DOHH2 (cell line): ENCODE measurements around the gene PTPN4.

Experiments
- H3F3A ChIP-seq: fragments of 200-600 bp; sonication (generic), shearing (Covaris generic); 2 replicates; pipeline ENCODE4 v1.6.0; 2016; ENCODE audit warnings: antibody characterized with exemption, mild to moderate bottlenecking; ENCODE audit not compliant: control insufficient read depth, insufficient read depth
- H3K27ac ChIP-seq: fragments of 200-600 bp; sonication (generic); 2 replicates; pipeline ENCODE4 v1.5.1; 2014; ENCODE audit warnings: low read depth, mild to moderate bottlenecking, low read length, moderate library complexity
- H3K27me3 ChIP-seq: fragments of 200-600 bp; sonication (generic); 2 replicates; pipeline ENCODE4 v1.6.1; 2014; ENCODE audit warnings: mild to moderate bottlenecking, low read length, mixed read lengths; ENCODE audit not compliant: control insufficient read depth
- H3K36me3 ChIP-seq: fragments of 200-600 bp; sonication (generic); 2 replicates; pipeline ENCODE4 v1.6.1; 2014; ENCODE audit warnings: mild to moderate bottlenecking, low read length, moderate library complexity, mixed read lengths; ENCODE audit not compliant: control insufficient read depth
- H3K4me1 ChIP-seq: fragments of 200-600 bp; sonication (generic); 2 replicates; pipeline ENCODE4 v1.6.1; 2014; ENCODE audit warnings: mild to moderate bottlenecking, low read length, mixed read lengths; ENCODE audit not compliant: control insufficient read depth
- H3K4me2 ChIP-seq: fragments of 200-600 bp; sonication (generic); 2 replicates; pipeline ENCODE4 v1.6.0; 2014; ENCODE audit warnings: mild to moderate bottlenecking, low read length, moderate library complexity
- H3K4me3 ChIP-seq: fragments of 200-600 bp; sonication (generic); 2 replicates; pipeline ENCODE4 v1.5.1; 2014; ENCODE audit warnings: mild to moderate bottlenecking, low read length, mixed read lengths
- H3K79me2 ChIP-seq: fragments of 200-600 bp; sonication (generic); 2 replicates; pipeline ENCODE4 v1.6.1; 2014; ENCODE audit warnings: mild to moderate bottlenecking, low read length, mixed read lengths; ENCODE audit not compliant: control insufficient read depth
- H3K9me2 ChIP-seq: fragments of 200-600 bp; sonication (generic); replicated peaks from 2 replicates; pipeline ENCODE4 v1.6.1; 2014; ENCODE audit warnings: mild to moderate bottlenecking, low read length, mixed read lengths; ENCODE audit not compliant: control insufficient read depth
- H3K9me3 ChIP-seq: fragments of 200-600 bp; sonication (generic); 2 replicates; pipeline ENCODE4 v1.6.1; 2014; ENCODE audit warnings: antibody characterized with exemption, low read length, mixed read lengths; ENCODE audit not compliant: control insufficient read depth, insufficient read depth
- H4K20me1 ChIP-seq: fragments of 200-600 bp; sonication (generic); 2 replicates; pipeline ENCODE4 v1.6.0; 2014; ENCODE audit warnings: low read depth, mild to moderate bottlenecking, antibody characterized with exemption, low read length, moderate library complexity; ENCODE audit not compliant: control insufficient read depth, insufficient read depth
- CTCF ChIP-seq: fragments of 200-600 bp; sonication (generic); IDR thresholded peaks from one replicate; pipeline ENCODE4 v1.5.1; 2014; ENCODE audit warnings: antibody characterized with exemption, mild to moderate bottlenecking, low read depth, low read length; ENCODE audit not compliant: poor library complexity, severe bottlenecking
- EZH2phosphoT487 ChIP-seq: fragments of 200-600 bp; sonication (generic); IDR thresholded peaks from 2 replicates; pipeline ENCODE4 v1.6.1; 2017; ENCODE audit warnings: borderline replicate concordance, mild to moderate bottlenecking, antibody characterized with exemption, low read length, moderate library complexity, mixed read lengths

The PTPN4 gene

GRCh38 chr2:119716284-119716672, 43.4 kb upstream of the PTPN4 start:
- H3K27me3 ChIP-seq, result no peaks in the 10 kb centered on the region; the same call in 1 of the 2 replicates
- no peaks in the 10 kb centered on the region for H4K20me1 ChIP-seq
- no peaks in the 10 kb centered on the region for H3K4me1 ChIP-seq
- H3K9me2 ChIP-seq, result no peaks in the 10 kb centered on the region
- no peaks in the 10 kb centered on the region for H3K9me3 ChIP-seq
- no peak overlapping the region for H3K4me3 ChIP-seq
- H3F3A ChIP-seq, result no peaks in the 10 kb centered on the region
- H3K36me3 ChIP-seq, result no peaks in the 10 kb centered on the region
- H3K27ac ChIP-seq, result no peak overlapping the region
- TF ChIP-seq EZH2phosphoT487, result no peak
- no peak for TF ChIP-seq CTCF
- H3K4me2 ChIP-seq, result no peak overlapping the region
- H3K79me2 ChIP-seq, result no peaks in the 10 kb centered on the region

- Histone ChIP-seq H3K27ac (no peak overlapping the region), H4K20me1 (no peaks in the 10 kb centered on the region), H3K79me2 (no peaks in the 10 kb centered on the region), H3K4me3 (no peak overlapping the region), H3K4me2 (no peak overlapping the region), H3K27me3 (no peaks in the 10 kb centered on the region; the same call in 1 of the 2 replicates), H3K9me3 (no peaks in the 10 kb centered on the region), H3K36me3 (no peaks in the 10 kb centered on the region), H3F3A (no peaks in the 10 kb centered on the region), H3K4me1 (no peaks in the 10 kb centered on the region), H3K9me2 (no peaks in the 10 kb centered on the region)
- TF ChIP-seq EZH2phosphoT487 (no peak), CTCF (no peak)
Observed at GRCh38 chr2:119718501-119719260, 41.0 kb upstream of the PTPN4 start.

GRCh38 chr2:119719261-119719627, 40.5 kb upstream of the PTPN4 start:
- H3K27ac ChIP-seq, result no peak overlapping the region
- no peaks in the 10 kb centered on the region for H4K20me1 ChIP-seq
- H3K4me2 ChIP-seq, result no peak overlapping the region
- no peak overlapping the region for H3K4me3 ChIP-seq
- no peaks in the 10 kb centered on the region for H3K9me3 ChIP-seq
- no peak for TF ChIP-seq EZH2phosphoT487
- H3K36me3 ChIP-seq, result no peaks in the 10 kb centered on the region
- H3F3A ChIP-seq, result no peaks in the 10 kb centered on the region
- H3K4me1 ChIP-seq, result no peaks in the 10 kb centered on the region
- H3K27me3 ChIP-seq, result no peaks in the 10 kb centered on the region; the same call in 1 of the 2 replicates
- no peaks in the 10 kb centered on the region for H3K79me2 ChIP-seq
- H3K9me2 ChIP-seq, result no peaks in the 10 kb centered on the region

GRCh38 chr2:119721043-119721442, 38.7 kb upstream of the PTPN4 start:
- Histone ChIP-seq H3K27ac (no peak overlapping the region), H3K4me2 (no peak overlapping the region), H4K20me1 (no peaks in the 10 kb centered on the region), H3F3A (no peaks in the 10 kb centered on the region), H3K4me1 (no peaks in the 10 kb centered on the region), H3K36me3 (no peaks in the 10 kb centered on the region), H3K27me3 (no peaks in the 10 kb centered on the region; the same call in none of the 2 replicates), H3K4me3 (no peak overlapping the region), H3K9me2 (no peaks in the 10 kb centered on the region), H3K79me2 (no peaks in the 10 kb centered on the region), H3K9me3 (no peaks in the 10 kb centered on the region)
- TF ChIP-seq EZH2phosphoT487, result no peak
- TF ChIP-seq CTCF, result no peak
